Measurements from ENCODE around the gene LECT2.

GRCh38 chr5:135990528-135991255 lies 35.9 kb upstream of the LECT2 start:
- TF ChIP-seq CTCF (IDR thresholded peaks at IDR 0.05 in 4 of 5, conservative IDR thresholded peaks at IDR 0.05 in 1 of 5) (no peak), POLR2A (IDR thresholded peaks at IDR 0.05) (no peak)
